HG02970 (cell line): ENCODE results near the gene DEGS2.

Source experiments
- ATAC-seq: cut with Tn5 transposase; IDR thresholded peaks from one replicate; pipeline ENCODE4 v1.9.1; 2021; ENCODE audit warnings: mild to moderate bottlenecking, moderate library complexity, moderate number of reproducible peaks; ENCODE audit not compliant: unreplicated experiment, low FRiP score

The DEGS2 gene

GRCh38 chr14:100135784-100136183 lies 23.7 kb downstream of the DEGS2 start:
- no peak for ATAC-seq

DNA sequence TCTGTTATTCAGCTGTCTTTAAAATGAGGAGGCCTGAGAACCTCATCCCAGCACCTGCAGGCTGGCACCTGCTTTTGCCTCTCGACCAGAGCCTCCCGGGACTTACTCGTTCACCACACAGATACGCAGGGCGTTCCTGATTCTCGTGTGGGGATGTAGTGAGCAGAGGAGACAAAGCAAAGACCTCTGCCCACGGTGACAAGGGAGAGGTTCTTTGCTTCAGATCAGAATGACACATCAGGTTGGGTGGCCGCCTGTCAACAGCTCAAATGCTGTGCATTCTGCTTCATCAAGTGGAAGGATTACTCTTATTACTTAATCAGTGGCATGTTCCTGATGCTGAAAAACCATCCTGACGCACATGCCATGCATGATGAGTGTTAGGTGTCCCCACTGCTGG lies 24.4 kb downstream of the DEGS2 start:
- no peak for ATAC-seq

- no peak for ATAC-seq
Measured at GRCh38 chr14:100134586-100134985, 24.9 kb downstream of the DEGS2 start.

DNA sequence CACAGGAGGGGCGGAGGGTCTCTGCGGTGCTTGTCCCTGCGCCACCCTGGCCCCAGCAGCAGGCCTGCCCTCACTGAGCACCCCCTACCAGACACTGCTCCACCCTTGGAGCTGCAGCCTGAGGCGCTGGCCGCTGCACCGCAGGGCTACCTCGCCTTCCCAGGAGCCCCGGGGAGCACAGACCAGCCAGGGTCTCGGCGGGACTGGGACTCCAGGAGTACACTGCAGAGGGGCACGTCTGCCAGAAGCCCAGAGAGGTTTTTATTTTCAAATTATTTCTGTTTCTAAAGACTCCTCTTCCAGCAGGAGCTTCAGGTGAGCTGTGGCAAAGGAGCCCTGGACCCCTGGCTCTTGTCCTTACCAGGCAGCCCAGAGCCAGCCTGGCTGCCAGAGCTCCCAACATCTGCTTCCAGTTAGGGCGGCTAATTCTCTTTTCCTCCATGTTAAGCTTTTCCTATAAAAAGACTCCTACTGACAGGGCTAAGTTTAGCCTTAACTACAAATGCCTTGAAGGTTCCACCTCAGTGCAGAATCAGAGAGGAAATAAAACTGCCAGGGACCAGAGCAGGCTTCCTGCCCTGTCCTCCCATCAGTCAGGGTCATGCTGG lies 26.4 kb downstream of the DEGS2 start:
- ATAC-seq, result no peak

DNA sequence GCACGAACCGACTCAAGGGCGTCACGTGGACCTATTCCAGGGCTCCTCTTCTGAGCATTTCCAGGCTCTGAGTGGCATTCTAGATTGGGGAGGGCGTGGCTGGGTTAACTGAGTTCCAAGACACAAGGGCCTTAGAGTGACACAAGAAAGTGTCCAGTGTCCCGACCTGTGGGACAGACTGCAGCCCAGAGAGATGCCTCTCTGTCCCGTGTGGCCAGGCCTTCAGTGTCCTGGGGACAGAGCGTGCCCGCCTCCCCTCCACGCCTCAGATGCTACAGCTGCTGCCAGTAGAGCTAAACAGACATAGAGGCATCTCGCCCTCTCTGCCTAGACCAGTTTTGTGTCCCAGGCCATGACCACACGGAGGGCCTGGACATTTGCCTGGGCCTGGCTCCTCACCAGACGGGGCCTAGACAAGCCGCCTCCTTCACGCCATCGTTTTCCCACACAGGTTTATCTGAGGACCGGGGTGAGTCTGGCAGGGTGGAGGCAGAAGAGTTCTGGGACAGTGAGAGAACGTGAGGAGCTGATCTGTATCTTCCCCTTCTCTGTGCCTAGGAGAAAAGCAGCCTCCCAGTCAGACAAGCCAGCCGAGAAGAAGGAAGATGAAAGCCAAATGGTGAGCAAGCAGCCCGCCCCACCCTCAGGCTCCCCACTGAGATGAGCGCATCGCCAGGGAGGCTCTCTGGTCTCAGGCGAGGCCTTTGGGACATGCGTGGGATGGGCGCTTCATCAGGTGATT lies 27.1 kb downstream of the DEGS2 start:
- no peak for ATAC-seq

DNA sequence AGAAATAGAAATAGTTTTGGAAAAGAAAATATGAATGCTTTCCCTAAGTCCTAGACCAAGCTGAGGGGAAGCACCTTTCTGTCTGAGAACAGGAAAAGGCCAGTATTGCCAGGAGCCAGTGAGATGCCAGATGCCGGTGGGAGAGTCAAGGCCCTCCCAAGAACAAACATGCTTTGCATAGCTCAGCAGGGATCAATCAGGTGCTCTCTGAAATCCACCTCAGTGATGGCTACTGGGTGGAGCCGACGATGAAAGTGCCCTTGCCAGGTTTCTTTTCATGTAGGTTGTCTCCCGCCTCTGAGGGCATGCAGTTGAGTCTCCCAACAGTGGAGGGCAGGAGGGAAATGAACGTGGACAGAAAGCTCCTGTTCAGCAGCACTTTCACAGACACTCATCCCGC lies 28.3 kb downstream of the DEGS2 start:
- ATAC-seq, result no peak

- ATAC-seq, result no peak
Measured at GRCh38 chr14:100130521-100130920, 28.9 kb downstream of the DEGS2 start.

DNA sequence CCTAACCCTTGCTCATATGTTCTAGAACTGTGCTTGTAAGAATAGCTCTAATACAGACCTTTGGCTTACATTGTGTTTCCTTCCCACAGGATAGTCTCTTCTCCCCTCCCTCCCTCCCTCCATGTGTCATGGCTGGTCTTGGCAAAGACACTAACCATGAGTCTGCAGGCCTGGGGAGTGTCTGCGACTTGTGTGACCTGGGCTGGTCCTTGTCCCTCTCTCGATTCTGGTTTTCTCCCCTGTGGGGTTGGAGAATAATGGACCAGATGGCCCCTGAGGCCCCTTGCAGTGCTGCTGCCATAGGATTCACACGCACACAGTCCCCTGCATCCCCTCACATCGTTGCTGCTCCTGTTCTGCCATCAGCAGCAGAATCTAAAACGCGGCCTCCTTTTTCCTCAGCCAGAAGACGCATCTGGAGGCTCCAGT lies 30.3 kb downstream of the DEGS2 start:
- ATAC-seq, result no peak

DNA sequence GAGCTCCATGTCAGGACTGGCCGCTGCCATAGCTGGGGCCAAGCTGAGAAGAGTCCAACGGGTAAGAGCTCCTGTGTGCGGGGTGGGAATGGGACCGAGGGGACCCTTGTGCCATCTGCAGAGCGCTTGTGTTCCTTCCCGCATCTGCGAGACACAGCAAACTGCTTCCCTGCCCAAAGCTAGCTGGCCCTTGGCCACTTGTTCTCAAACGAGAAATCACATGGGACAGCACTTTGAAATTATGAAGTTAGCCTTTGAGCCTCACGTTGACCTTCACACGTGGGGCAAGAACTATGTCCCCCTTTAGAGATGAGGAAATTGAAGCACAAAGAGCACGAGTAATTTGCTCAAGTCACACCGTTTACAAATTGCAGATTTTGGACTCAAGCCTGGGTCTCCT lies 30.8 kb downstream of the DEGS2 start:
- ATAC-seq, result no peak

GRCh38 chr14:100127853-100128455 lies 31.5 kb downstream of the DEGS2 start:
- ATAC-seq, result no peak

DNA sequence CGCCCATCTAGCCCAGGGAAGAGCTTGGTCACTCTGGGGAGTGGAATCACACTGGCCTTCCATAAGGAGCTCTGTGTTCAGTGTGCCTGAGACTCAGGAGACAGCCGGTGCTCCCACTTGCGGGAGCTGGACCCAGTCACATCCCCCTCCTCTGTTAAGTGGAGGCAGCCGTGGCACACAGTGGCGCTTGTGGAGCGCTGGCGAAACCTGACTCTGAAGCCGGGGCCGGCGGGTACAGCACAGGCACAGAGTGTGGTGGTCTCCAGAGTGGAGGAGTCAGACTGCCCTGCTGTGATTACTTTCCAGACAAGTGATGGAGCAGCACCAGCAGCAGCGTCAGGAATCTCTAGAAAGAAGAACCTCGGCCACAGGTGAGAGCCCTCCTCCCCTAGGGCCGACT lies 33.0 kb downstream of the DEGS2 start:
- ATAC-seq, result no peak

GRCh38 chr14:100124551-100125088 lies 34.8 kb downstream of the DEGS2 start:
- no peak for ATAC-seq

DNA sequence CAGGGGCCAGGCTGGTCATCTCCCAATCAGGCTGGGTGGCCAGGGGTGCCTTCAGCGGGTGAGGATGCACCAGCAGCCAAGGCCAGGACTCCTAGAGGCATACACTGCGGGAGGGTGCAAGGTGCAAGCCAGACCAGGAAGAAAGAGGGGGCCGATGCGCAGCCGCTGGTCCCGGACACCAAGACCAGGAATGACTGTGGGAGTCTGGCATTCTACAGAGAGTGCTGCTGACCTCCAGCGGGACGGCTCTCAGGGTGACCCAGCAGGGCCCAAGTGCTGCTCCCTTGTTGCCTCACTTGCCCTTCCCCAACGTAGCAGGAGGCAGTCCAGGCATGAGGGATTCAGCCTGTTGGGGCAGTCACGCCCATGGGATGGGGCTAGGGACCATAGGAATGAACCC lies 35.8 kb downstream of the DEGS2 start:
- no peak for ATAC-seq

DNA sequence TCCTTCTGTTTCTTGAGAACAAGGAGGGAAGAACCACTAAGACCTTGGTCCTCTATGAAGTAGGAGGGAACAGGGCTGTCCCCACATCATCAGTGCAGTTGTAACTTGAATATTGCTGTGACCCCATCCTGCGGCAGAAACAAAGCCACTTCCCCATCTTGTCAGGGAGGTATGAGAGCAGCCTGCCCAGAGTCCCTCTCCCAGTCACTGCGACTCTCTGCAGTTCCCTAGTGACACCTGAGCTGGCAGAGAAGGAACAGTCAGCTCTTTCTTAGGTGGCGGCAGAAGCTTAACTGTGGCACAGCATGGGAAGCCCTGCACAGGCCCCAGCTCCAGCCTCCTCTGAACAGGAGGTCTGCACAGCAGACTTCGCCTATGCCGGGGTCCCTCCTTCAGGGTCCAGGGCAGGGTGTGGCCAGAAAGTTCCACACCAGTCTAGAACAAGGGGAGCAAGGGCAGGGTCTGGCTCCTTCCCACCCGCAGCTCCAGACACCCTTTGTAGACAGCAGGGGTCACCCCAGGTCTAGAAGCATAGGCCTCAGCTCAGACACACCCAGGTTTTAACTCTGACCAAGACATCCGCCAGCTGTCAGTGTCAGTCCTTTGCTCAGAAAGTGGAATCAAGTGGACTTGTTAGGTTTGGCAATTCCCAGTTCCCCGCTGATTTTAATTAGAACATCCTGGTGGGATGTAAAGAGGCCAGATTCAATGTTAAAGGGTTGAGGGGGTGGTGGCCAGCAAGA lies 36.8 kb downstream of the DEGS2 start:
- ATAC-seq, result no peak

- no peak for ATAC-seq
Measured at GRCh38 chr14:100121643-100122480, 37.6 kb downstream of the DEGS2 start.

- ATAC-seq, result no peak
Measured at GRCh38 chr14:100120522-100121269, 38.7 kb downstream of the DEGS2 start.

- no peak for ATAC-seq
Measured at GRCh38 chr14:100119251-100119650, 40.2 kb downstream of the DEGS2 start.

DNA sequence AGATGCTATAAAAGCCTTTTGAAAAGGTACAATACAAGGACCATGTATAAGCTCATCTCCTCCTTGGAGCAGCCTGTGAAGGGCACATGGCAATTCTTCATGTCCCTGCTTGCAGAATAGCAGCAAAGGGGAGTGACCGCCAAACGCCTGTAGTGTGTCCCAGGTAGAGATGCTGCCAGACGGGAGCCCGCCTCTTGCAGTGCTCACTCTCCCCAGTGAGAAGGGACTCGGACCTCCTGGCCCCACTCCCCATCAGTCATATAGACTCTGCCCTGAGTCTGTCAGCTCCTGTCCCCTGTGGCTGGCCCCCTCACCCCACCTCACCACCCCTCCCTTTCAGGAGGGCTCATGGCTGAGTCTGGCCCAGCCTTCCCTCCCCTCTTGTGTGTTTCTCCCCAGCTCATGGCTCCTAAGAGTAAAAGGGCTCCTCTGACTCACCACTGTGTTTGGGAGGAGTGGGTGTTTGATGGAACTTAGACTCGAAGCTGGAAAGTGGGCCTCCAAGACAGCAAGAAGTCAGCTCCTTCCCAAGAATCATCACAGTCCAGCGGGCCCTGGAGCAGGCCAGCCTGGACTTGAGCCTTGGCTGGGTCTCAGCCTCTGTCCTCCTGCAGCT lies 40.9 kb downstream of the DEGS2 start:
- no peak for ATAC-seq
